NCI-H748 (cell line): ENCODE results near the gene SNX14.
"Not testable (repeated sequence)": the region's sequence is repeated elsewhere in the genome, so short reads cannot be mapped to it uniquely, and the experiment has no call there.

ENCODE experiments used
- DNase-seq: peaks from one replicate; lab custom pipeline; 2025; ENCODE audit not compliant: unreplicated experiment; lab: John Stamatoyannopoulos, UW

Gene SNX14, protein sequence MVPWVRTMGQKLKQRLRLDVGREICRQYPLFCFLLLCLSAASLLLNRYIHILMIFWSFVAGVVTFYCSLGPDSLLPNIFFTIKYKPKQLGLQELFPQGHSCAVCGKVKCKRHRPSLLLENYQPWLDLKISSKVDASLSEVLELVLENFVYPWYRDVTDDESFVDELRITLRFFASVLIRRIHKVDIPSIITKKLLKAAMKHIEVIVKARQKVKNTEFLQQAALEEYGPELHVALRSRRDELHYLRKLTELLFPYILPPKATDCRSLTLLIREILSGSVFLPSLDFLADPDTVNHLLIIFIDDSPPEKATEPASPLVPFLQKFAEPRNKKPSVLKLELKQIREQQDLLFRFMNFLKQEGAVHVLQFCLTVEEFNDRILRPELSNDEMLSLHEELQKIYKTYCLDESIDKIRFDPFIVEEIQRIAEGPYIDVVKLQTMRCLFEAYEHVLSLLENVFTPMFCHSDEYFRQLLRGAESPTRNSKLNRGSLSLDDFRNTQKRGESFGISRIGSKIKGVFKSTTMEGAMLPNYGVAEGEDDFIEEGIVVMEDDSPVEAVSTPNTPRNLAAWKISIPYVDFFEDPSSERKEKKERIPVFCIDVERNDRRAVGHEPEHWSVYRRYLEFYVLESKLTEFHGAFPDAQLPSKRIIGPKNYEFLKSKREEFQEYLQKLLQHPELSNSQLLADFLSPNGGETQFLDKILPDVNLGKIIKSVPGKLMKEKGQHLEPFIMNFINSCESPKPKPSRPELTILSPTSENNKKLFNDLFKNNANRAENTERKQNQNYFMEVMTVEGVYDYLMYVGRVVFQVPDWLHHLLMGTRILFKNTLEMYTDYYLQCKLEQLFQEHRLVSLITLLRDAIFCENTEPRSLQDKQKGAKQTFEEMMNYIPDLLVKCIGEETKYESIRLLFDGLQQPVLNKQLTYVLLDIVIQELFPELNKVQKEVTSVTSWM

GRCh38 chr6:85593438-85594196, at the start of gene SNX14:
TSS of gene SNX14 (minus strand) at chr6:85593858. CDS start at chr6:85593718, 140 bp downstream.
- DNase-seq = peak; percentile 92

DNA sequence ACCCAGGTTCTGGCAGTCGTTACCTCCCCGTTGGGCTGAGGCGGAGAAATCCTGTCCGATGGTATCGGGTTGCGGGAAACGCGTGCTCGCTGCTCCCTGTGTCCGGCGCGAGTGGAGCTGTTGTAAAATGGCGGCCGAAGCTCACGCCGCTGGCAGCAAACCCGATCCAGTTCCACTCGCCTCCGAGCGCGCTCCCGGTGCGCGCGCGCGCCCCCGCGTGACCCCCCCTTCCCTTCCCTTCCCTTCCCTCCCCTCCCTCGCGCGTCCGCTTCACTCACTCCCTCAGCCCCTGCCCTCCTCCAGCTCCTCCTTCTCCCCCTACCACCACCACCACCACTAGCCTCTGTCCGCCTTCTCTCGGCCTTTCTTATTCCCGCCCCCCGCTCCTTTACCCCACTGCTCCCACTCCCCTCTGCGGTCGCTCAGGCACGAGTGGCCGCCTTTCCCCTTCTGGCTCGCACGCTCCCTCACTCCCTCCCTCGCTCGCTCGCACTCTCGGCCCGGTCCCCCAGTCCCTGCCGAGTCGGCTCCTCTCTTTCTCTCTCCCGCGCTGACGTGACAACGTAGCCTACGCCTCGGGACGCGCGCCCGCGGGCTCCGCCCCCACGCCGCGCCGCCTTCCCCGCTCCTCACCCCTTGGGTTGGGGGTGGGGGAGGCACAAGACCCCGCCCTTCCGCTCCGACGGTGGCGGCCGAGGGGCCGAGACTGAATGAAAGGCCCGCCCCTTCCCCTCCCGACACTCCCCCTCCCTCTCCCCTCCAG, 49.3 kb upstream of the SNX14 start, which contains the start of gene SYNCRIP:
TSS of gene SYNCRIP (minus strand) at position 113 of the 763 bp plus-strand sequence. CDS start 1,447 bp downstream, outside the sequence.
- DNase-seq = peak; percentile 98

- DNase-seq = peak; percentile 63
These were observed 48.5 kb upstream of the SNX14 start for GRCh38 chr6:85641897-85642773.

DNA sequence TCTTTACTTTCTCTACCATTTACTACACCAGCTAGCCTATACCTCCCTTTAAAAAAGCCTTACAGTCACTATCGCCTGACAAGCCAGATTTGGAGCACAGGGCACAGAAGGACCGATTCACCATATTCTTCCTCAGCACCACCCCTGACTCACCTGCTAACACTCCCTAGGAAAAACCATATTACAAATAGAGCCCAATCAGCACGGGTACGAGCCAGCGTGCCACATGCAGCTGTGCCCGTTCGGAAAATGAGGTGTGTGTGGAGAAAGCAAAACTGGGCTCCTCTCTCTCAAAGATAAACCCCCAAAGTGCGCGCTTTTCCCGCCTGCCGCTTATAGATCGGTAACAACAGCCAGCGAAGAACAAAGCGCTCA, 47.9 kb upstream of the SNX14 start:
- DNase-seq = no peak

- DNase-seq = no peak
These were observed 47.2 kb upstream of the SNX14 start for GRCh38 chr6:85640821-85641220.

DNA sequence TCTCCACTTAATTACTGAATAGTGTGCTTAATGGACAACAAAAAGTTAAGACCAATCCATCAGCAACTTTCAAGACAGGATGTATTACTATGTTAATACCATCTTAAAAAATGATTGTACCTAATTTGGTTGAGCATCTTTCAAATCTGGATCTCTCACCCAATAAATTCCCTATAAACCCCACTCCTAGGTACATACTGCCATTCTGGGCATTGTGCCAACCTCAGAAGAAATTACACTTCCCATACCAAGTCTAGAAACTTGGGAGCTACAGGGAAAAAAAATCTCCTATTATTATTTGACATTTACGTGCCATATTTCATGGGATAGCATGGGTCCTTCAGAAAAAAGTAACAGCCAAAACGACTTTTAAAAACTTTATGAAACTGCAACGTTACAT, 43.9 kb upstream of the SNX14 start:
- DNase-seq = no peak

- no peak for DNase-seq
These were observed 38.7 kb upstream of the SNX14 start for GRCh38 chr6:85632164-85632942.

DNA sequence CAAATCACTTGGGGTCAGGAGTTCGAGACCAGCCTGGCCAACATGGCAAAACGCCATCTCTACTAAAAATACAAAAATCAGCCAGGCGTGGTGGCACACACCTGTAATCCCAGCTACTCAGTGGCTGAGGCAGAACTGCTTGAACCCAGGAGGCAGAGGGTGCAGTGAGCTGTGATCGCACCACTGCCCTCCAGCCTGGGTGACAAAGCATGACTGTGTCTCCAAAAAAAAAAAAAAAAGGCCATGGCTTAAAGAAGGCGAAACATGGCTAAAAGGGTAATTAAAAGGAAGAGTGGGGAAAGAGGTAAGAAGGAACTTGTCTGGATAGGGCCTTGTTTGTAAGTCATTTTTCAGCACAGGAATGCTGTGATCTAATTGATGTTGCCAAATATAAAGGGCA, 37.5 kb upstream of the SNX14 start:
- not testable (repeated sequence) for DNase-seq

- DNase-seq = no peak
These were observed 34.7 kb upstream of the SNX14 start for GRCh38 chr6:85628353-85628752.

DNA sequence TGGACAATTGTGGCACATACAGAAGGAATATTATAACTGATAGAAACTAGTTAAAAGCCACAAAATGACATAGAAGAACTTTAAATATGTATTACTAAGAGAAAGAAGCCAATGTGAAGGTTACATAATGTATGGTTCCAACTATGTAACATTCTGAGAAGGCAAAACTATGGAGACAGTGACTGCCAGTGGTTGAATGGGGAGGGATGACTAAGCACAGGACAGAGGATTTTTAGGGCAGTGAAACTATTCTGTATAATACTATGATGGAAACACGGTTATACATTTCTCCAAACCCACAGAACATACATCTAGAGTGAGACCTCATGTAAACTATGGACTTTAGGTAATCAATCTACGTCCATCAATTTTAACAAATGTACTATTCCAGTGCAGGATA, 26.6 kb upstream of the SNX14 start:
- DNase-seq = no peak

GRCh38 chr6:85614780-85615179, 21.1 kb upstream of the SNX14 start:
- DNase-seq = no peak

DNA sequence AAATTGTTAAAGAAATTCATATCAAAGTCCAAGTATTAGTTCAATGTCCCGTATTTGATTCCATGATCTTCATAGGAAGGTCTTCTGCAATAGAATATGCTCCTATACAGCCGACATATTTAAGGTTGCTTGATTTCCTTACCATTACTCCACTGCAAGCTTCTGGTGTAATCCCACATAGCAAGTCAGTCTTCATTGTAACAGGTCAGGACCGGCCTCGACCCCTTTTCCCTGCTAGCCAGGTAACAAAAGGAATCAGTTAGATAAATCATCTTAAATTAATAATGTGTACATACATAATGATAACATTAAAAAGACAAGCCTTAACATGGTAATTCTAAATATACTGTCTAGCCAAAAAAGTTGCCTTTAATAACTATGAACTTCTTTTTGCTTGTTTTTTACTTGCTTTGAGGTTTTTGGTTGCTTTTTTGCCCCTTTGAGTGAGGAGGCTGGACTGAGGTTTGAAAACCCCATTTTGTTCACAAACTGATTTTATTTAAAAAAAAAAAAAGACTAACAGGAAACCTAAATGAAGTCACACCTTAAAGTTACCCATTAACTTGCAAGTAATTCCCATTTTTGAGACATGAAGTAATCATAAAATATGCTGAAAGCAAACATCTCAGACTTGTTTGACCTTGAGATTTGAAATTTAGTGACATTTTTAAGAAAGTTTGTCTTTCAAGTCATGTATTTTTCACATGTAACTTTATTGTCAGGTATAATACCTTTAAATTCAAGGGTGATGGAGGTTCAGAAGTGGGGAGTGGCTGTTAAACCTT, 19.2 kb upstream of the SNX14 start:
- DNase-seq = no peak

- no peak for DNase-seq
These were observed 16.7 kb upstream of the SNX14 start for GRCh38 chr6:85610182-85610895.

DNA sequence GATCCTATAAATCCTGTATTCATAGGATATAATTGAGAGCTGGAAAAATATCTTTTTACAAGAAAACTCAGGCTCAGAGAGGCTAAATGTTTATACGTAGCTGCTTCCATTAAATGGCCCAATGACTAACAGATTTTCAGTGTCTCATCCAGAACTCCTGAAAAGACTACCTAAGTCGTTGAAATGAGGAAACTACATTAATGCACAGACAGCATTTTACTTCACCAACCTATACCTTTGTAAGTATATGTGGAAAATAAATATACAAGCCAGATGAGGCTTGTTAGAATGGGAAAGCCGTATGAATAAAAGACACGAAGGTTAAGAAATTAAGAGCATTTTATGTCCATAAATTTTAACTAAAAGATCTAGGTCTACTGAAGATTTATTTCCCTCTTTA, 8.4 kb upstream of the SNX14 start:
- no peak for DNase-seq

DNA sequence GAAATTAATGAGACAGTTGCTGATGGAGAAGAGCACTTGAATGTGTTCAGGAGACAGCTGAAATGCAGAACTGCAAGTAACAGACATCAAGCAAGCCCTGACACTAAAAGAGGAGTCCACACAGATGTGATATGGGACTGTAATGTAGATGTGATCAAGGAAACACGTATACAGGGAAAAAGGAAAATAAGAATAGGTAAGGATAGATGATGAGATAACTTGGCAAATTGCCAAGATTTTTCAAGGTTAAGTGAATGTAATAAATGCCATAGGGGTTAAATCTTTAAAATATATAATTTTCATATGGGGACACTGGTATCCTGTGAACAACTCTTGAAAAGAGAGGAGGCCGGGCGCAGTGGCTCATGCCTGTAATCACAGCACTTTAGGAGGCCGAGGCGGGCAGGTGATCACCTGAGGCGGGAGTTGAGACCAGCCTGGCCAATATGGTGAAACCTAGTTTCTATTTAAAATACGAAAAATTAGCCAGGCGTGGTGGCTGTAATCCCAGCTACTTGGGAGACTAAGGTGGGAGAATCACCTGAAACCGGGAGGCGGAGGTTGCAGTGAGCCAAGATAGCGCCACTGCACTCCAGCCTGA, 7.2 kb upstream of the SNX14 start:
- peak; percentile 7 for DNase-seq

DNA sequence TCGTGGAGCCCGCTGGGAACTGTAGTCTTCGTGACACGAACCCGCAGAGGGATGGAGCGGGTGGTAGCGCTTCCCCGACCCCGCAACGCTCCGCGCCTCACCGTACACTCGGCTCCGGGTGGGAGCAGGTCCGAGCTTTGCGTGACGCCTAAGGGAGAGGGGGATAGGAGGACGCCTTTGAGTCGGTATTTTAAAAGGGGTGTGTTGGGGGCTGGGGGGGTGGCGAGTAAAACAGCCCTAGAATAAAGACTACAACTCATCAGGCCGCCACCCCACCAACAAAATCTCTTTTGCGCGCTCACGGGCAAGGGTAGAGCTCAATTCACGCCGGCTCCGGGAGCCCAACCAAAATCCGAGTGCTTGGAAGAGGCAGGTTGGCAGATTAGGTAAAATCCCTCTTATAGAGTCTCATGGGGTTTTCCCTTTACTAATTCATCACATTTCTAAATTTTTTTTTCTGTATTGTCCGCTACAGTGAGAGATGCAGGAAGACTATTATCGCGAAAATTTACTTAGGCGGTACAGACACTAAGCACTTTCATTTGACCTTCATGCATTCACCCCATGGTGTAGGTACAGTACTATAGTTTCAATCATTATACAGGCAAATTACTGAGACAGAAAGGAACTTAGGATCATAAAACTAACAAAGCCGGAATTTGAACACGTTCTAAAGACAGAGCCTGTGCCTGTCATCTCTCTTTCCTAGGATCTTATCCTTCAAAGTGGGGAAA, 706 bp upstream of the SNX14 start:
- DNase-seq = peak; percentile 67
